T-helper 1 cell (primary cell): ENCODE data around the gene FCHO2.
A peak's percentile ranks its signal among the peaks of the same experiment; 100 is the strongest.
"Not testable (repeated sequence)": the region's sequence is repeated elsewhere in the genome, so short reads cannot be mapped to it uniquely, and the experiment has no call there.

Source experiments
- DNase-seq, 5 donors: peaks; one replicate each; pipeline ENCODE4 v3.0.0-alpha.2; 2012 to 2020

The FCHO2 gene

DNA sequence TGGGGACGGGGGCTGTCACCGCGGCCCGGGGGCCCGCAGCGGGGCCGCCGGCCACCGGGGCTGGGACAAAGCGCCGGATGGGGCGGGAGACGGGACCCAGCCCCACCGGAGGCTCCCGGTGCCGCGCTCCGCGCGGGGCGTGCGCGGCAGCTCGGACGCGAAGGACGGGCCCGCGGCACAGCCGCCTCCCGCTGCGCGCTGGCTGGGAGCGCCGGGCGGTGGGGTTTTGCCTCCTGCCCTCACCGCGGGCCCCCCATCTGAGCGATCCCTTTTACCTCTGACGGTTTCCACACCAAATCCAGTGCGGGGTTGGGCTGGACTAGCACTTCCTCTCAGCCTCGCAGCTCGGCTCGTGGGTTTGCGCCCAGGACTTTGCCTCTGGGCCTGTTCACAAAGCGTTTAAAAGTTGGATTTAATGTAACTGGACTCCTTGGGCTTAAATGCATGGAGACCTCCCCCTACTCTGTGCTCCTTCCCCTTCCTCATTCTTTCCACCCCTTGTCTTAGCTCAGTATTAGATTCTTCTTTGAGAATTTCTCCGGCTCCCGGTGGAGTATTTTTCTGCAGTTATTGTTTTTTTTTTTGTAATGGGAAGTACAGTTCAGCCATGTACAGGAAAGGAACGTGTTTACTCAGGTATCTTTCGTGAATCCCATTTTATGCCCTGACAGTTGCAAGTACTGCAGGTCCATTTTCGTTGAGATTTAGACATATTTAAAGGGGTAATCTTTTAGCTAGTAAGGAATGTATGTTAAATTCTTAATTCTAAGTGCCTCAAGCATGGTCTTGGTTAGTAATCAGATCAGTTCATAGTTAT, 691 bp downstream of the FCHO2 start:
- DNase-seq, result peak in 3 of 5 donors; percentile 6 to 19 (median 9)

DNA sequence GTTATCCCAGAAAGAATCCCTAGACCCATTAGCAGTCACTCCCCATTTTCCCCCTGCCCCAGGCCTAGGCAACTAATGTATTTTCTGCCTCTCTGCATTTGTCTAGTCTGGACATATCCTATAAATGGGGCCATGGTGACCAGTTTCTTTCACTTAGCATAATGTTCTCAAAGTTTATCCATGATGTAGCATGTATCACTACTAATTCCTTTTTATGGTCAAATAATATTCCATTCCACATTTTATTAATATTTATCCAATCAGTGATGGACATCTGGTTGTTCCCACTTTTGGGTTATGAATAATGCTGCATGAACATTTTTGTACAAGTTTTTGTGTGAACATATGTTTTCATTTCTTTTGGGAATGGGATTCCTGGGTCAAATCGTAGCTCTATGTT, 1.5 kb downstream of the FCHO2 start:
- DNase-seq, result no peak

DNA sequence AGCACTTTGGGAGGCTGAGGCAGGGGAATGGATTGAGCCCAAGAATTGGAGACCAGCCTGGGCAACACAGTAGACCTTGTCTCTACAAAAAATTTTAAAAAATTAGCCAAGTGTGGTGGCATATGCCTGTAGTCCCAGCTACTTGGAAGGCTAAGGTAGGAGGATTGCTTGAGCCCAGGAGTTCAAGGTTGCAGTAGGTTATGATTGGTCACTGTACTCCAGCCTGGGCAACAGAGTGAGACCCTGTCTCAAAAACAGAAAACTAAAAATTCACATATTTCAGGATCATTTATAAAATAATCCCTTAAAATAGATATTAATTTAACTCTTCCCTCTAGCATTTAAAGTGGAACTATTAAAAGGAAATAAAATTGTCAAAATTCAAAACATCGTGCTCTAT, 3.4 kb downstream of the FCHO2 start:
- DNase-seq, result no peak

DNA sequence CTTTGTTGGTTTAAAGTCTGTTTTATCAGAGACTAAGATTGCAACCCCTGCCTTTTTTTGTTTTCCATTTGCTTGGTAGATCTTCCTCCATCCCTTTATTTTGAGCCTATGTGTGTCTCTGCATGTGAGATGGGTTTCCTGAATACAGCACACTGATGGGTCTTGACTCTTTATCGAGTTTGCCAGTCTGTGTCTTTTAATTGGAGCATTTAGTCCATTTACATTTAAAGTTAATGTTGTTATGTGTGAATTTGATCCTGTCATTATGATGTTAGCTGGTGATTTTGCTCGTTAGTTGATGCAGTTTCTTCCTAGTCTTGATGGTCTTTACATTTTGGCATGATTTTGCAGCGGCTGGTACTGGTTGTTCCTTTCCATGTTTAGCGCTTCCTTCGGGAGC, 18.6 kb downstream of the FCHO2 start:
- not testable (repeated sequence) for DNase-seq

DNA sequence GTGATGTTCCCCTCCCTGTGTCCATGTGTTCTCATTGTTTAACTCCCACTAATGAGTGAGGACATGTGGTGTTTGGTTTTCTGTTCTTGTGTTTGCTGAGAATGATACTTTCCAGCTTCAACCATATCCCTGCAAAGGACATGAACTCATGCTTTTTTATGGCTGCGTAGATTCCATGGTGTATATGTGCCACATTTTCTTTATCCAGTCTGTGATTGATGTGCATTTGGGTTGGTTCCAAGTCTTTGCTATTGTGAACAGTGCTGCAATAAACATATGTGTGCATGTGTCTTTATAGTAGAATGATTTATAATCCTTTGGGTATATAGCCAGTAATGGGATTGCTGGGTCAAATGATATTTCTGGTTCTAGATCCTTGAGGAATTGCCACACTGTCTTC, 21.0 kb downstream of the FCHO2 start:
- not testable (repeated sequence) for DNase-seq

DNA sequence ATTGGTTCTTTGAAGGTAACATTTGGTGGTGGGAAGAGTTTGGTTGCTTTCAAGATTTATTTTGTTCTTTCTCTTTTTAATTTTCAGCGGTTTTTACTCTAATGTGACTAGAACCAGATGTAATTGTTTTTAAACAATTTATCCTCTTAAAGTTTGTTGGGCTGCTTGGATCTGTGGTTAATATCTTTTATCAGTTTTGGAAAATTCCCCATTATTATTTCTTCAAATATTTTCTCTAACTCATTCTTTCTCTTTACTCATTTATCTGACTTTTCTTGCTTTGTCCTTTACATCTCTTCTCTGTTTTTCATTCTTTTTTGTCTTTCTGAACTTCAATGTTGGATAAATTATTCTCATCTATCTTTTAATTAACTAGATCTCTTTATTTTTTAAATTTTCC, 29.9 kb downstream of the FCHO2 start:
- no peak for DNase-seq

DNA sequence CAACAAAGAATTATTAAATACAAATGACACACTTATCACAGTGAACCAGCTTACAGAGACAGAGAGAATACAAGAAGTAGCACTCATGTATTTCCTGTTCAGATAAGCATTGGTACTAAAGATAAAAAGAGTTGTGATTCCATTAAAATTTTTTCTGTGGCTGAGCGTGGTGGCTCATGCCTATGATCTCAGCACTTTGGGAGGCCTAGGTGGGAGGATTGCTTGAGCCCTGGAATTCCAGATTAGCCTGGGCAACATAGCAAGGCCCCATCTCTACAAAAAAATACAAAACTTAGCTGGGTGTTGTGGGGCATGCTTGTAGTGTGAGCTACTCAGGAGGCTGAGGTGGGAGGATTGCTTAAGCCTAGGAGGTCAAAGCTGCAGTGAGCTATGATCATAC, 32.9 kb downstream of the FCHO2 start:
- no peak for DNase-seq

DNA sequence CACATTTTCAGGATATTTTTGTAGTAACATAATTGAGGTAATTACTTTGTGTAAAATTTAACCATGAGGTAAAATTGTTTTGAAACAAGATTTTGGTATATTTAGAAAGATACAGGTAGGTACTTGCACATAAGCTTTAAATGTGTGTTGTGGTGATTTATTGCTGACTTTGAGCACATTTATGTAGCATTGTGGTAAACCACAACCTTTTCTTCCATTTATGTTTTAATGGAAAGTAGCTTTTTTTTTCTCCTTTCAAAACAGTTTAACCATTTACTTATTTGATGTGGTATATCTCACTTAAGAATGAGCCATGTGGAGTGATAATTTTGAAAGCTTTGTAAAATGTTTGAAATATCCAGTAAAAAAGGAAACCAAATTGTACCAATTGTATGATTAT, 35.6 kb downstream of the FCHO2 start:
- no peak for DNase-seq

DNA sequence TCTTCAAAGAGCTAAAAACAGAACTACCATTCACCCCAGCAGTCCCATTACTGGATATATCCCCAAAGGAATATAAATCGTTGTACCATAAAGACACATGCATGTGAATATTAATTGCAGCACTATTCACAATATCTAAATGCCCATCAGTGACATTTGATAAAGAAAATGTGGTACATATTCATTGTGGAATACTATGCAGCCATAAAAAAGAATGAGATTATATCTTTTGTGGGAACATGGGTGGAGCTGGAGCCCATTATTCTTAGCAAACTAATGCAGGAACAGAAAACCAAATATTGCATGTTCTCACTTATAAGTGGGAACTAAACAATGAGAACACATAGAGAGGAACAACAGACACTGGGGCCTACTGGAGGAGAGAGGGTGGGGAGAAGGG, 38.7 kb downstream of the FCHO2 start:
- DNase-seq, result no peak

DNA sequence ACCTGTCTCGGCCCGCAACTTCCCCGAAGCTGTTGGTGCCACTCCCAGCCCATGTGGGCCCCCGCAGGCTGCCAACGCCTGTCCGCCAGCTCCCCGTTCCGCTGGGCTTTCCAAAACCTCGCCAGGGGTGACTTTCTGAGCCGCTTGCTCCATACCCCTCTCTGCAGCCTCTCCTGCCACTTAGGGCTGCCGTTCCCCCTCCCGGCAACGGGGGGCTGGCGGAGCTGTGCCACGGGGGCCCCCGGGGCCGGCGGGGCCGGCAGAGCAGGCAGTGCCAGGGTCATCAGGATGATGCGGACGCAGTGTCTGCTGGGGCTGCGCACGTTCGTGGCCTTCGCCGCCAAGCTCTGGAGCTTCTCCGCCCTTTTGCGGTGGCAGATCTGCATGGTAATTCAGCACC, 40.8 kb downstream of the FCHO2 start:
- DNase-seq, result no peak

DNA sequence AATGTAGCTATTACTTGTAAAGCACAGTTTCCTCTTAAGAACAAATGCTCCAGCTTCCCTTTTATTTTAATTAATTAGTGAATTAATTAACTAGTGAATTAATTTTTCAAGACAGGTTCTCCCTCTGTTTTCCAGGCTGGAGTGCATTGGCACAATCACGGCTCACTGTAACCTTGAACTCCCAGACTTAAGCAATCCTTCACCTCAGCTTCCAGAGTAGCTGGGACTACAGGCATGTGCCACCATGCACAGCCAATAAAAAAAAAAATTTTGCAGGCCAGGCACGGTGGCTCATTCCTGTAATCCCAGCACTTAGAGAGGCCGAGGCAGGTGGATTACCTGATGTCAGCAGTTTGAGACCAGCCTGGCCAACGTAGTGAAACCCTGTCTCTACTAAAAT, 44.1 kb downstream of the FCHO2 start:
- no peak for DNase-seq

DNA sequence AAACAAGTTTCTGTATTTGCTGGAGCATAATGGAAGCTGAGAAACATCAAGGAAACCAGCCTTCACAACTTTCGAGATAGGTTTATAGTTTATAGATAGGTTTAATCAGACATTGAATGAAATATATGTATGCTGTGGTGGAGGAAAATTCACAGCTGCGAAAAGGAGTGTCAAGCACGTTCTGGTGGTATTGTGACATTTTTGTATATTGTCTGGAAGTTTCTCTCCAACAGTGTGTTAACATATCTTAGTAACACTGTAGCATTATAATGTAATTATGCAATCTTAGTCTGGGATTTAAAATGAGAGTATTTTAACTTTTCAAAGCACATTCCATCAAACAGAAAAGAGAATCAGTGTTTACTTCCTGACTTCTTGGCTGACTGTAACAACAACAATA, 50.0 kb downstream of the FCHO2 start:
- no peak for DNase-seq

DNA sequence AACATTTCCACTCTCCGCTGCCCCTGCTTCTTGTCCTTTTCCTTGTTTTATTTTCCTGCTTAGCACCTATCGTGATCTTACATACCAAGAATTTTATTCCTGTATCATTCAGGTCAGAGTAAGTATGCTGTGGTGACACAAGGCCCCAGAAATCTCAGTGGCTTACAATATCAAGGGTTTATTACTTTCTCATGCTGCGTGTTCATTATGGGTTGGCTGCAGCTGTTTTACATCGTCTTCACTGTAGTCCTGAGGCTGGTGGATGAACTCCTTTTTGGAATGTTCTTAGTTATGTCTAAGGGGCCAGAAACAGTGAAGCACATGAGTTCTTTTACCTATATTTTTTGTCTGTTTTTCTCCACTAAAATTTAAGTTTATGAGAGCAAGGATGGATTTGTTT, 51.2 kb downstream of the FCHO2 start:
- DNase-seq, result no peak

DNA sequence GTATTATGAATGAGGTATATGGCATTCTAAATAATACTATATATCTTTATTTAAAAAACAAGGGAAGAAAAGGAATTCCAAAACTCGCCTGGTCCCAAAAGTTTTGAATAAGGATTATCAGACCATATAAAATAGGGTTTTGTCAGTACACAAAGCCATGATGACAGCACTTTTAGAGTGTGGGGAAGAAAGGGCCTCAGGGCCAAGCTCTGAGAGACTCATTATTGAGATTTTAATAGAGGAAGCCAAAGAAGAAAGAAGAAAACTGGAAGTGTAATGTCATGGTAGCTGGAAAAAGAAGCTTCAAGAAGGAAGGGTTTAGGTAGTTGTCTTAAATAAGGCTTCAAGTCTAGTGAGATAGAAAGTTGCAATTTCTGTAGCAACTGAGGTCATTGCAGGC, 53.0 kb downstream of the FCHO2 start:
- DNase-seq, result no peak

DNA sequence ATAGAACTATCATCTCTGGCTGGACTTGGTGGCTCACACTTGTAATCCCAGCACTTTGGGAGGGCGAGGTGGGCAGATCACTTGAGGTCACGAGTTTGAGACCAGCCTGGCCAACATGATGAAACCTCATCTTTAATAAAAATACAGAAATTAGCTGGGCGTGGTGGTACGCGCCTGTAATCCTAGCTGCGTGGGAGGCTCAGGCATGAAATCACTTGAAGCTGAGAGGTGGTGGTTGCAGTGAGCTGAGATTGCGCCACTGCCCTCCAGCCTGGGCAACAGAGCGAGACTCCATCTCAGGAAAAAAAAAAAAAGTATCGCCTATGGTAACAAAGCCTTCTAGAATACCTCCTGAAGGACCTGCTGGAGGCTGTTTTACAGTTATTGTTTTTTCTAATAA, 55.8 kb downstream of the FCHO2 start:
- DNase-seq, result not testable (repeated sequence)

DNA sequence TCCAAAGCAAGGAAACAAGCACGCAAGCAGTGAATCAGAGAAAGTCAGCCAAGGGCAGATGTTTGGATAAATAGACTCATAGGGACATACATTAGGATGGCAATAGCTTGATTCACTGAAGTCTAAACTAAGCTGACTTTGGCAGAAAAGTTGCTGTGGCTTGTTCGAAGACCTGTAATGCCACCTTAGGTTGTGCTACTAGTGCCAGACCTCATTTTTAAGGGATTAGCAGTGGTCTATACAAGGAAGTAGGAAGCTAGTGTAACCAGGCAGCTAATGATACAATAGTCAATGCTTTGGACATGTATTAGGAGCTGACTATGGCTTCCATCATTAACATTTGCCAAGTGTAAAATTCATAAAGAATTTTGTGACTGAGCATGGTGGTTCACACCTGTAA, 63.1 kb downstream of the FCHO2 start:
- no peak for DNase-seq

DNA sequence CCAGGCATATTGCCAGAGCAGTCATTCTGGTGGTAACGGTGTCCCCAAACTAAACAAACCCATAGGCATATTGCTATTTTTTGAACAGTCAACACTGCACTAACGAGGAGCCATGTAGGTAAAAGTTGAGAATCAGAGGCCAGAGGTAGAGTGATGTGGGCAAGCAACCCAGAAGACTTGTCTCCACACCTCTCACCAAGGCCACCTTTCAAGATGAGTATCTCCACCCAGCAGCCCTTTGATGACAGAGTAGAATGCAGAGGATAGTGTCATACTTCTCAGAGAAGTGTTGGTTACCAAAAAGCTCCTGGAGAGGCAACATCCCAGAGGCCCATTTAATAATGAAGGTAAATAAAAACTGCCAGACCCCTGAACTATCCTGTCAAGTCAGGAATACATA, 63.9 kb downstream of the FCHO2 start:
- no peak for DNase-seq

DNA sequence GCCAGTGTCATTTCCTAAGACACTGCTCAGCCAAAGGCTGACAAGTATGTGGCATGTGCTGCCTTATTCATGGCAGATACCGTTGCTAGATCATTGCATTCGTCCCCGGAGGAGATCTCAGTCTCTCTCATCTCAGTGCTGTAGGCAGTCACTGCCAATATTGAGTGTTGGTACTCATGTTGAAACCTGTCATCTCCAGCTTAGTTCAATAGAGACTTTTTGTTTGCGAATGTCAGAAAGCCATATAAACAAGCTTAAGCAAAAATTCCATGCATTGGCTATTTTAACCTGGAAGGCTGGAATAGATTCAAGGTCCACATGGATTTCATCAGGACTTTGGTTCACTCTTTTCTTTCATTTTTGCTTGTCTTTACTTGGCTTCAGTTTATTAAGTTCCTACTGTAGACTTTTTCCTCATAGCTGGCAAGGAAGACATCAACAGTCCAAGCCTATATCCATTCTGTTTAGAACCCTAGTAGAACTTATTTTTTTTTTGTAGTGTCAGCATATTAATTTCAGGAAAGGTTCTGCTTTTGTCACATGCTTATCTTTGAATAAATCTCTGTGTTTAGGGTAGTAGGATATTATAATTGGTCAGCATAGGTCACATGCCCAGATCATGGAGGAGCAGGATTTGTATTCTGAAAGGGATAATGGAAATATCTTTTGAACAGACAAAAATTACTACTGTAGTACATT, 66.8 kb downstream of the FCHO2 start:
- no peak for DNase-seq

DNA sequence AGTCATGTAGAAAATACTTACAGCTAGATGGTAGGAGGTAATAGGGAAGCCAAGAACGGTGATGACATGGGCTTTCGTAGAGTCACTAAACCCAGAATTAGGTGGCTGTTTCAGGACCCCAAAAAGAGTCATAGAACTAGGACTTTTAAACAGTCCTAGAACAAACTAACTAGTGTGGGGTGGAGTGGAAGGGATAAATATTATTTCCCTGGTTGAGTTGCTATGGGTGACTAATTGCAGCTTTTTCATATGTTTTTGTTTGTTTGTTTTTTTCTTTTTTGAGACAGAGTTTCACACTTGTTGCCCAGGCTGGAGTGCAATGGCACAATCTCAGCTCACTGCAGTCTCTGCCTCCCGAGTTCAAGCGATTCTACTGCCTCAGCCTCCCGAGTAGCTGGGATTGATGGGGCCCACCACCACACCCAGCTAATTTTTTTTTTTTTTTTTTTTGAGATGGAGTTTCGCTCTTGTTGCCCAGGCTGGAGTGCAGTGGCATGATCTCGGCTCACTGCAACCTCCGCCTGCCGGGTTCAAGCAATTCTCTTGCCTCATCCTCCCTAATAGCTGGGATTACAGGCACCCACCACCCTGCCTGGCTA, 69.2 kb downstream of the FCHO2 start:
- DNase-seq, result not testable (repeated sequence)

DNA sequence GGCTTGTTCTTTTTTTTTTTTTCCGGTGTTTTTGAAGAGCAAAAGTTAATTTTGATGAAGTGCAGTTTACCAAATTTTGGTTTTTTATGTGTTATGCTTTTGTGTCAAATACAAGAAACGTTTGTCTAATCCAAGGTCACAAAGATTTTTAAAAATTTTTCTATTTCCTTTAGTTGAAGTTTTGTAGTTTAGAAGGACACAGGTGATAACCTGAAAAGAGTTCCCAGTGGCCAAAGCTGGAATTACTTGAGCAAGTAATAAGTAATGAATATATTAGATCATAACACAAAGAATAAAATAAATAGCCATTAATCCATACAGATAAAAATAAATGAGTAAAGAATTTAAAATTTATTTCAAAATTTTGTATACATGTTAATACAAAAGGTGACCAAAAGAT, 71.5 kb downstream of the FCHO2 start:
- no peak for DNase-seq

DNA sequence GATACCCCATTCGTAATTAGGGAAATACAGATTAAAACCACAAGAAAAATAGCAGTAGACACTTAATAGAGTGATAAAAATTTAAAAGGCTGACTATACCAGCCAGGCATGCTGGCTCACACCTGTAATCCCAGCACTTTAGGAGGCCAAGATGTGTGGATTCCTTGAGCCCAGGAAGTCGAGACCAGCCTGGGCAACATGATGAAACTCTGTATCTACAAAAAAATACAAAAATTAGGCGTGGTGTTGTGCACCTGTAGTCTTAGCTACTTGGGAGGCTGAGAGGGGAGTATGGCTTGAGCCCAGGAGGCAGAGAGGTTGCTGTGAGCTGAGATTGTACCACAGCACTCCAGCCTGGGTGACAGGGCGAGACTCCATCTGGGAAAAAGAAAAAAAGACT, 72.0 kb downstream of the FCHO2 start:
- no peak for DNase-seq

DNA sequence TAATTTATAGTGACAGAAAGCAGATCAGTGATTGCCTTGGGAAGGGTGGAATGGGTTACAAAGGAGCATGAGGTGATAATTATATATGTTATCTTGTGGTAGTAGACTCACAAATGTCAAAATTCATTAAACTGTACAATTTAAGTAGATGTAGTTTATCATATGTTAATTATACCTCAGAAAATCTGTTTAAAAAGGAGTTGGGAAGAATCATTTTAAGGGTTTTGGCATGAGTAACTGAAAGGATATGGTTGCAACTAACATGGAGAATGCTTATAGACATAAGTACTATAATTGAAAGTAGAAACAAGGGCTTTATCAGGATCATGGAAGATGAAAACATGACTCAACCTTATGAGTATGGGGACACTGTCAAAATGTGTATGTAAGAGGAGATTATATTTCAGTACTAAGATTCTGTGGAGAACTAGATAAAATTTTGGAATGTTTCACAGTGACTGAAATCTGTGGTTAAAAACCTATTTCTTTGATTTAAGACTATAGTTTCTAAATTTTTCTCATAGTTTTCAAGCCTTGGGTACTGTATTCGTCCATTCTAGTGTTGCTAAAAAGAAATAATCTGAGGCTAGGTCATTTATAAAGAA, 73.3 kb downstream of the FCHO2 start:
- no peak for DNase-seq

DNA sequence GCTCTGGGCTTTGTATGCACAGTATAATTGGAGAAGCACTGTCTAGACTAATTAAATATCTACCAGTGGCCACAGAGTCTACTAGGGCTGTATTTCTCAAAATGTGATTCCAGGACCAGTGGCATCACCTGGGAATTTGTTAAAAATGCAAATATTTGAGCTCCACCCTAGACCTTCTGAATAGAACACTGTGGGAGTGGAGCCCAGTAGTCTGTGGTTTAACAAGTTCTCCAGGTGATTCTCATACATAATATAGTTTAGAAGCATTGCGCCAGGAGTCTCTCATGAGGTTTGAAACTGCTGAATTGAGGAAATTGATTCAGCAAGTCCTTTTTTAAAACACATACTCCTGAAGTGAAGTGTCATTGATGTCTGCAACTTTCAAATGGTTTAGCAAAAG, 74.7 kb downstream of the FCHO2 start:
- no peak for DNase-seq

DNA sequence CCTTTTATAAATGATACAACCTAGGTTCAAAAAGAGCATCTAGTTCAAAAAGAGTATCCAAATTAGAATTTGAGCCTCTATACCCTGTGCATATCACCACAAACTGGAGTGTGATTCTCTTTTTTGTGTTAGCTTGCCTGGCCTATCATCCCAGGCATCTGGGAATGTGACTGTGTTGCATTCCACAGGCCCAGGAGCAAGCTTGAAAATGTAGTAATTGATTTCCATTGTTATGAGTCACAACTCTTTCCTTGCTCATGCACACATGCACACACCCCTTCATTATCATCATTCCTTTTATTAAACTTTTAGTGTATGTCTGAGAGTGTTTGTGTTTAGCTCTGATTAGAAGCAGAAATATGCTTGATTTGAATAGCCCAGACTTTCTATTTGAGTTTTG, 75.2 kb downstream of the FCHO2 start:
- no peak for DNase-seq
